ENCODE results near the gene NCR2. TPM values are rescaled to one million over a fixed set of nuclear protein-coding genes. Genes with fewer than 3 reads are reported as not detected.

NCR2 gene
- total and polyA plus RNA-seq, 9 of the 15 experiments (the other 6 are each of a cell fraction or from before 2014, with no cell fraction given), result not detected

DNA sequence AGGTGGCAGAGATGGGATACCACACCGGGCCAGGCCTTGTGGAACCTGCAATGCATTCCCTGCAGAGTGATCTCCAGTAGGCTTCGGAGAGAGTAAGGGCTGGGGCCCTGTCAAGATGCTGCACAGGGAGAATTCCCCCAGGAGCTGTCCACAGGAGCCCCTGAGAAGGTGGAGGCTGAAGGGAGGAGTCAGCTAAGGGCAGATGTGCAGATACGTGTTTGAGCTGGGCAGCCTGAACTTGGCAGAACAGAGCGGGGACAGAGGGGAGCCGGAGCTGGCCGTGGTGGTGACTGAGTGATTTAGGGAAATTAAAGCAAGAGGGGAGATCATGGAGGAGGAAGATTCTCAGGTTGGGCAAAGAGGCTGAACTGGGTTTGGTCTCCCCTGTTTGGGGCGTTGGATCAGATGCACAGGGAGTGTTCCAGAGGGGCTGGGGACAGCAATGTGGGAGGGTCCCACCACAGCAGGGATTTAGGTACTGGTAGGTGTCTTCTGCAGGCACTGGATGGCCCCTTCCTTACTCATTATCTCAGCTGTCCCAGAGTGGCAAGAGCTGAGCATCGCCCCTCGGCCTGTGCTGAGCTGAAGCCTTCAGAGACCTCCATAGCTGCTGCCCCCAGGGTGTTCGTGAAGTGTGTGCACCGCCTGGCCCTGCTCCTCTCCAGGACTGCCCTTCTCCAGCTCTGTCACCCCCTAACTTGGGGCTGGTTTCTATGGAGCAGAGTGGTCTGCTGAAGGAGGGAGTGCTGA is 3.8 kb upstream of the NCR2 start:
- Histone ChIP-seq H3K27me3 (ENCODE audit: control insufficient read depth in 2 of 2, insufficient read depth in 2 of 2, low read length in 2 of 2) (peaks cover 23 to 60% of the 10 kb centered on the region in 2 experiments; a peak in 4 of 5 replicates), H4K20me1 (replicated peaks; ENCODE audit: control insufficient read depth, insufficient read depth, low read length) (peaks cover 4% of the 10 kb centered on the region; the same call in 1 of the 2 replicates), H3K9ac (ENCODE audit: insufficient read depth in 1 of 2, low read depth in 2 of 2, low read length in 2 of 2) (no peak overlapping the region), H3K36me3 (ENCODE audit: control insufficient read depth, insufficient read depth, low read length) (no peaks in the 10 kb centered on the region), H2AFZ (ENCODE audit: low read depth, low read length) (no peak overlapping the region), H3K9me3 (replicated peaks; ENCODE audit: control insufficient read depth, insufficient read depth, low read depth, low read length) (no peaks in the 10 kb centered on the region), H3K79me2 (ENCODE audit: control insufficient read depth, insufficient read depth, low read length) (no peaks in the 10 kb centered on the region), H3K4me2 (ENCODE audit: insufficient read depth, low read length) (no peak overlapping the region), H3K9me1 (ENCODE audit: control insufficient read depth, insufficient read depth, low read length) (no peaks in the 10 kb centered on the region), H3K4me3 (no peak overlapping the region), H3K27ac (ENCODE audit: extremely low read depth, low read depth, low read length) (no peak overlapping the region), H3K4me1 (replicated peaks in 1 of 2; ENCODE audit: control insufficient read depth in 2 of 2, insufficient read depth in 2 of 2, low read length in 2 of 2) (peaks cover 0 to 3% of the 10 kb centered on the region in 2 experiments; a peak in 2 of 5 replicates)
- no TSS peak for BruUV-seq (replicated peaks)
- 7% methylated on average over 11 of the region's 11 CpGs for WGBS (ENCODE audit: insufficient coverage, low coverage, missing lambda C conversion rate)
- intact Hi-C loops (cut with micrococcal nuclease), result no loop called here
- FAIRE-seq, result no peak
- in situ Hi-C loops (cut with MboI), result no loop called here
- no peak for DNase-seq (ENCODE audit: extremely low read depth in 1 of 4, low spot score in 3 of 4)
- CTCF ChIA-PET (ENCODE audit: low intra/inter-chr PET ratio), result no interaction called here
- no peak for ATAC-seq
- POLR2A ChIA-PET, result no interaction called here
- TF ChIP-seq ZNF41 (CRISPR knock-in tag; conservative IDR thresholded peaks at IDR 0.05), result no peak
- no peak for TF ChIP-seq ZKSCAN3 (CRISPR knock-in tag; IDR thresholded peaks at IDR 0.05)
- TF ChIP-seq BRD4 (IDR thresholded peaks at IDR 0.05), result no peak
- TF ChIP-seq STAT5A (IDR thresholded peaks at IDR 0.05; ENCODE audit: borderline replicate concordance, low read length), result no peak
- no peak for TF ChIP-seq REST (IDR thresholded peaks at IDR 0.05; ENCODE audit: borderline replicate concordance)
- no peak for TF ChIP-seq REST (CRISPR knock-in tag; IDR thresholded peaks at IDR 0.05; ENCODE audit: low read depth)
- no peak for TF ChIP-seq YY1 (IDR thresholded peaks at IDR 0.05; ENCODE audit: borderline replicate concordance in 1 of 3, control insufficient read depth in 1 of 3, extremely low read depth in 1 of 3, insufficient read depth in 3 of 3, insufficient read length in 1 of 3, insufficient replicate concordance in 2 of 3, low read depth in 1 of 3, low read length in 2 of 3)
- TF ChIP-seq NFXL1 (CRISPR knock-in tag; IDR thresholded peaks at IDR 0.05), result no peak
- TF ChIP-seq MED1 (CRISPR knock-in tag; IDR thresholded peaks at IDR 0.05; ENCODE audit: borderline replicate concordance), result no peak
- no peak for TF ChIP-seq PTBP1 (IDR thresholded peaks at IDR 0.05; ENCODE audit: low read depth, low read length)
- no peak for TF ChIP-seq ILF3 (IDR thresholded peaks at IDR 0.05; ENCODE audit: borderline replicate concordance)
- no peak for TF ChIP-seq ZNF551 (CRISPR knock-in tag; IDR thresholded peaks at IDR 0.05)
- no peak for TF ChIP-seq ETV1 (tag; conservative IDR thresholded peaks at IDR 0.05; ENCODE audit: low read depth)
- no peak for TF ChIP-seq HDGF (IDR thresholded peaks at IDR 0.05)
- no peak for TF ChIP-seq CHD4 (IDR thresholded peaks at IDR 0.05; ENCODE audit: insufficient read depth, insufficient replicate concordance, low read depth, low read length, poor library complexity, severe bottlenecking)
- TF ChIP-seq MAFF (IDR thresholded peaks at IDR 0.05; ENCODE audit: low read length), result no peak
